ENCODE results near the gene SIX3.

Gene SIX3

GRCh38 chr2:44960871-44961270 lies 19.4 kb downstream of the SIX3 start:
- no peak for DNase-seq

- no peak for DNase-seq
Observed at GRCh38 chr2:44962176-44962695, 20.7 kb downstream of the SIX3 start.

- DNase-seq: no peak
Observed at GRCh38 chr2:44964752-44965236, 23.3 kb downstream of the SIX3 start.

- no peak for DNase-seq
Observed at GRCh38 chr2:44965684-44966083, 24.2 kb downstream of the SIX3 start.

- DNase-seq: no peak
Observed at GRCh38 chr2:44967056-44967455, 25.6 kb downstream of the SIX3 start.

GRCh38 chr2:44967727-44968432 lies 26.4 kb downstream of the SIX3 start:
- no peak for DNase-seq

- DNase-seq: no peak
Observed at GRCh38 chr2:44969936-44970335, 28.4 kb downstream of the SIX3 start.

GRCh38 chr2:44970846-44971450 lies 29.4 kb downstream of the SIX3 start:
- peak; percentile 37 for DNase-seq

GRCh38 chr2:44972771-44973535 lies 31.5 kb downstream of the SIX3 start:
- DNase-seq: no peak

- DNase-seq: peak; percentile 31
Observed at GRCh38 chr2:44974064-44974715, 32.7 kb downstream of the SIX3 start.

GRCh38 chr2:44975571-44976450 lies 34.3 kb downstream of the SIX3 start:
- DNase-seq: peak; percentile 16

- DNase-seq: no peak
Observed at GRCh38 chr2:44979581-44979980, 38.1 kb downstream of the SIX3 start.

GRCh38 chr2:44980751-44981713 lies 39.5 kb downstream of the SIX3 start:
- DNase-seq: no peak

- peak; percentile 57 for DNase-seq
Observed at GRCh38 chr2:44981714-44982108, 40.2 kb downstream of the SIX3 start.

GRCh38 chr2:44983836-44984604 lies 42.5 kb downstream of the SIX3 start:
- no peak for DNase-seq

GRCh38 chr2:44989176-44989575 lies 47.7 kb downstream of the SIX3 start:
- no peak for DNase-seq

- no peak for DNase-seq
Observed at GRCh38 chr2:44994377-44994776, 52.9 kb downstream of the SIX3 start.
